HCT116 (cell line): Measurements from ENCODE around the gene CLEC18A. TPM values are rescaled to one million over a fixed set of nuclear protein-coding genes. Genes with fewer than 3 reads are reported as not detected.
"Not testable (repeated sequence)": the region's sequence is repeated elsewhere in the genome, so short reads cannot be mapped to it uniquely, and the experiment has no call there.

Source experiments
- ATAC-seq: fragments of 200-7000 bp; cut with Tn5 transposase; 2 replicates; pipeline ENCODE4 v1.9.1; 2020; ENCODE audit warnings: mild to moderate bottlenecking, moderate library complexity
- BruUV-seq: library from RNA; stranded (reverse); fragments of 400-500 nt; replicated peaks from 2 replicates; lab custom pipeline; 2021; lab: Mats Ljungman, UMichigan
- CTCF ChIA-PET: fragments of 300-600 bp; sonication (Branson Sonifier 250); formaldehyde crosslinking; loops from one replicate; lab custom pipeline; 2021; ENCODE audit warnings: antibody characterized with exemption; lab: Charles Lee
- POLR2A ChIA-PET: fragments of 300-600, 350-600 bp; sonication (Branson Sonifier 250); formaldehyde crosslinking; loops from one replicate; lab custom pipeline; 2021; ENCODE audit warnings: antibody characterized with exemption; lab: Charles Lee
- RAD21 ChIA-PET, 2 experiments: fragments of 300-600 bp; sonication (Branson Sonifier 250); formaldehyde crosslinking; loops; one replicate each; lab custom pipeline; 2023; ENCODE audit warnings: low total read pairs in 2 of 2; ENCODE audit not compliant: uncharacterized antibody in 2 of 2, unreplicated experiment in 2 of 2, low non-redundant PET in 1 of 2; lab: Charles Lee
- DNase-seq: peaks from one replicate; pipeline ENCODE4 v3.0.0-alpha.2; 2010; ENCODE audit warnings: low read depth, low spot score
- H2AFZ ChIP-seq: fragments of 200-600 bp; shearing (Covaris generic), sonication (generic); 2 replicates; pipeline ENCODE4 v1.6.1; 2017; ENCODE audit warnings: low read depth, mixed run types, mixed read lengths, antibody characterized with exemption, low read length; ENCODE audit not compliant: poor library complexity, severe bottlenecking
- H3K27ac ChIP-seq: 2 replicates; pipeline ENCODE4 v1.5.1; 2012; ENCODE audit warnings: low read depth, low read length
- H3K27me3 ChIP-seq: fragments of 200-600 bp; sonication (generic); 2 replicates; pipeline ENCODE4 v1.6.1; 2016; ENCODE audit warnings: mixed run types, low read length, mixed read lengths; ENCODE audit not compliant: insufficient read depth
- H3K36me3 ChIP-seq, 2 experiments: fragments of 200-500 bp in 1 of 2; fragments of 200-600 bp in 1 of 2; sonication (Bioruptor generic) in 1 of 2; sonication (generic) in 1 of 2; 2 replicates each; pipeline versions ENCODE4 v1.5.1 to v1.6.1; 2014 to 2016; ENCODE audit warnings: low read length in 2 of 2, inconsistent platforms in 1 of 2, mixed read lengths in 1 of 2, mixed run types in 1 of 2; ENCODE audit not compliant: insufficient read depth in 2 of 2, control insufficient read depth in 1 of 2
- H3K4me1 ChIP-seq, 2 experiments: fragments of 200-600 bp in 1 of 2; sonication (generic) in 1 of 2; 2 replicates each; pipeline versions ENCODE4 v1.5.1 to v1.6.1; 2012 to 2017; ENCODE audit warnings: low read length in 2 of 2, inconsistent platforms in 1 of 2, mild to moderate bottlenecking in 1 of 2, mixed read lengths in 1 of 2, mixed run types in 1 of 2, moderate library complexity in 1 of 2; ENCODE audit not compliant: insufficient read depth in 2 of 2, control insufficient read depth in 1 of 2
- H3K4me2 ChIP-seq: fragments of 200-600 bp; sonication (generic); 2 replicates; pipeline ENCODE4 v1.6.1; 2017; ENCODE audit warnings: mixed run types, low read length, mixed read lengths
- H3K4me3 ChIP-seq, 2 experiments: fragments of 200-600 bp in 1 of 2; sonication (generic) in 1 of 2; replicated peaks in 1 of 2; 2 replicates each; pipeline ENCODE4 v1.5.1; 2011 to 2016; ENCODE audit warnings: low read length in 2 of 2, control low read depth in 1 of 2, low read depth in 1 of 2, mild to moderate bottlenecking in 1 of 2, mixed read lengths in 1 of 2, mixed run types in 1 of 2
- H3K79me2 ChIP-seq: fragments of 200-600 bp; sonication (generic); 2 replicates; pipeline ENCODE4 v1.6.1; 2017; ENCODE audit warnings: mild to moderate bottlenecking, mixed run types, low read length, moderate library complexity, mixed read lengths; ENCODE audit not compliant: insufficient read depth
- H3K9ac ChIP-seq: fragments of 200-600 bp; sonication (generic); 2 replicates; pipeline ENCODE4 v1.6.1; 2016; ENCODE audit warnings: low read length, mixed read lengths
- H3K9me2 ChIP-seq: fragments of 200-600 bp; sonication (generic), shearing (Covaris generic); 2 replicates; pipeline ENCODE4 v1.6.1; 2017; ENCODE audit warnings: mixed run types, mild to moderate bottlenecking, moderate library complexity; ENCODE audit not compliant: insufficient read depth
- H3K9me3 ChIP-seq, 2 experiments: fragments of 200-500 bp in 1 of 2; fragments of 200-600 bp in 1 of 2; sonication (Bioruptor generic) in 1 of 2; sonication (generic) in 1 of 2; 2 replicates each; pipeline ENCODE4 v1.6.1; 2014 to 2017; ENCODE audit warnings: low read length in 2 of 2, mixed read lengths in 2 of 2, inconsistent platforms in 1 of 2, low read depth in 1 of 2, mild to moderate bottlenecking in 1 of 2, mixed run types in 1 of 2, moderate library complexity in 1 of 2; ENCODE audit not compliant: control insufficient read depth in 1 of 2, insufficient read depth in 1 of 2
- H4K20me1 ChIP-seq: fragments of 200-600 bp; sonication (generic), shearing (Covaris generic); 2 replicates; pipeline ENCODE4 v1.6.1; 2017; ENCODE audit warnings: mixed run types, mild to moderate bottlenecking, moderate library complexity; ENCODE audit not compliant: insufficient read depth
- intact Hi-C: fragments of 100-400 bp; cut with micrococcal nuclease; formaldehyde crosslinking; loops from 2 replicates; pipeline ENCODE4 v1.10.0; 2022
- microRNA counts: library from miRNA; unstranded; fragments of <30 nt; microRNA quantifications from one replicate; lab custom pipeline; 2015
- microRNA-seq: library from miRNA; unstranded; fragments of <30 nt; microRNA quantifications from one replicate; pipeline ENCODE4, GENCODE V29; 2016; ENCODE audit warnings: borderline number of aligned reads
- total RNA-seq: library from RNA; stranded (reverse); gene quantifications from one replicate; pipeline ENCODE4 v1.2.1, GENCODE V29; 2021; ENCODE audit not compliant: unreplicated experiment

The CLEC18A gene
- total RNA-seq, 1 experiment from 2014 or later, result 1.0 TPM

GRCh38 chr16:70011120-70011519 lies 60.0 kb downstream of the CLEC18A start:
- H3K4me2 ChIP-seq, H3K9ac ChIP-seq, H3K4me3 ChIP-seq, H3K27ac ChIP-seq, intact Hi-C loops, H3K36me3 ChIP-seq, DNase-seq, POLR2A ChIA-PET, BruUV-seq, H3K4me1 ChIP-seq, H4K20me1 ChIP-seq, H3K9me3 ChIP-seq, CTCF ChIA-PET, H3K9me2 ChIP-seq, ATAC-seq, H3K79me2 ChIP-seq, RAD21 ChIA-PET, H2AFZ ChIP-seq, H3K27me3 ChIP-seq: not testable (repeated sequence)

- POLR2A ChIA-PET, BruUV-seq: not testable (repeated sequence)
Measured at GRCh38 chr16:70012354-70012753, 61.2 kb downstream of the CLEC18A start.

GRCh38 chr16:70012951-70013350 lies 61.8 kb downstream of the CLEC18A start:
- H3K27ac ChIP-seq, H3K9me2 ChIP-seq, DNase-seq, H3K79me2 ChIP-seq, H3K4me3 ChIP-seq, RAD21 ChIA-PET, ATAC-seq, H2AFZ ChIP-seq, H3K27me3 ChIP-seq, H3K4me2 ChIP-seq, intact Hi-C loops, H3K4me1 ChIP-seq, H3K36me3 ChIP-seq, CTCF ChIA-PET, POLR2A ChIA-PET, BruUV-seq, H4K20me1 ChIP-seq, H3K9me3 ChIP-seq, H3K9ac ChIP-seq: not testable (repeated sequence)

More at GRCh38 chr16:70012354-70012753, 61.2 kb downstream of the CLEC18A start:
- H3K9me2 ChIP-seq, H3K36me3 ChIP-seq, H3K27ac ChIP-seq, RAD21 ChIA-PET, ATAC-seq, H4K20me1 ChIP-seq, H3K4me1 ChIP-seq, H3K9me3 ChIP-seq, H3K4me2 ChIP-seq, H2AFZ ChIP-seq, H3K27me3 ChIP-seq, H3K4me3 ChIP-seq, H3K9ac ChIP-seq, CTCF ChIA-PET, DNase-seq, intact Hi-C loops, H3K79me2 ChIP-seq: not testable (repeated sequence)

MicroRNAs encoded within 50 kb of the gene (microRNA counts, 767-probe panel; counts per million panel counts)
- microRNA hsa-miR-140-3p (lab: Ali Mortazavi, UCI) (not detected), microRNA hsa-miR-140-5p (lab: Ali Mortazavi, UCI) (not detected)

Small RNA genes lying within 50 kb of the gene (microRNA-seq; reads per million reads assigned to microRNA genes)
- gene MIR140, result 1,266 reads per million, percentile 82 among the genes with 10 or more reads in this experiment

Other genes starting within 250 kb of the CLEC18A start
- 519 TPM for gene NQO1, start 224.8 kb upstream of the CLEC18A start, total RNA-seq
- gene NOB1, start 196.4 kb upstream of the CLEC18A start, total RNA-seq, result 172 TPM
- gene WWP2, start 189.0 kb upstream of the CLEC18A start, total RNA-seq, result 44.2 TPM
- 28.5 TPM for gene PDPR, start 163.0 kb downstream of the CLEC18A start, total RNA-seq
- 0.59 TPM for gene CLEC18C, start 222.5 kb downstream of the CLEC18A start, total RNA-seq